CD4-positive, CD25-positive, alpha-beta regulatory T cell (primary cell): ENCODE measurements around the gene RAB37. TPM values are rescaled to one million over a fixed set of nuclear protein-coding genes. Genes with fewer than 3 reads are reported as not detected.

Experiments used
- ATAC-seq, 2 donors: fragments of 150-1000 bp; cut with Tn5 transposase; one replicate each; pipeline ENCODE4 v1.10.0; 2021; ENCODE audit warnings: low read depth in 2 of 2, moderate number of reproducible peaks in 2 of 2, moderate library complexity in 1 of 2
- DNase-seq, 3 donors: peaks; one replicate each; pipeline versions ENCODE4 v3.0.0 to v3.0.0-alpha.2; 2012 to 2022; ENCODE audit warnings: mixed read lengths in 1 of 3
- H3K27ac ChIP-seq: one replicate; pipeline ENCODE4 v1.7.0; 2013; ENCODE audit warnings: mild to moderate bottlenecking, low read length; ENCODE audit not compliant: insufficient read depth, poor library complexity, severe bottlenecking
- H3K27me3 ChIP-seq: one replicate; pipeline ENCODE4 v1.7.0; 2013; ENCODE audit warnings: low read length; ENCODE audit not compliant: control insufficient read depth, insufficient read depth
- H3K36me3 ChIP-seq: one replicate; pipeline ENCODE4 v1.7.0; 2013; ENCODE audit warnings: mild to moderate bottlenecking, low read length, moderate library complexity; ENCODE audit not compliant: control insufficient read depth, insufficient read depth
- H3K4me1 ChIP-seq: 2 replicates; pipeline ENCODE4 v1.7.0; 2013; ENCODE audit warnings: mild to moderate bottlenecking, low read length; ENCODE audit not compliant: insufficient read depth, control insufficient read depth, poor library complexity, severe bottlenecking
- H3K4me3 ChIP-seq: one replicate; pipeline ENCODE4 v1.7.0; 2013; ENCODE audit warnings: low read depth, mild to moderate bottlenecking, low read length, moderate library complexity
- H3K9me3 ChIP-seq, 2 experiments: 1 replicate in 1 of 2; 2 replicates in 1 of 2; pipeline ENCODE4 v1.7.0; 2013; ENCODE audit warnings: low read length in 2 of 2, mild to moderate bottlenecking in 1 of 2, moderate library complexity in 1 of 2; ENCODE audit not compliant: control insufficient read depth in 2 of 2
- H3K27ac Mint-ChIP-seq, 3 donors: one replicate each; pipeline ENCODE4 v1.8.0; 2020 to 2022; ENCODE audit warnings: mild to moderate bottlenecking in 3 of 3, mixed read lengths in 3 of 3, moderate library complexity in 2 of 3
- H3K27me3 Mint-ChIP-seq: one replicate; pipeline ENCODE4 v1.8.0; 2022; ENCODE audit warnings: mild to moderate bottlenecking, mixed read lengths
- H3K36me3 Mint-ChIP-seq: one replicate; pipeline ENCODE4 v1.8.0; 2020; ENCODE audit warnings: mixed read lengths
- H3K4me1 Mint-ChIP-seq, 4 donors: one replicate each; pipeline ENCODE4 v1.8.0; 2020 to 2022; ENCODE audit warnings: mixed read lengths in 4 of 4, mild to moderate bottlenecking in 1 of 4
- H3K4me3 Mint-ChIP-seq, 4 donors: one replicate each; pipeline ENCODE4 v1.8.0; 2020 to 2022; ENCODE audit warnings: mild to moderate bottlenecking in 4 of 4, mixed read lengths in 4 of 4, moderate library complexity in 3 of 4
- H3K9me3 Mint-ChIP-seq, 7 donors: one replicate each; pipeline ENCODE4 v1.8.0; 2020 to 2022; ENCODE audit warnings: mixed read lengths in 7 of 7, mild to moderate bottlenecking in 3 of 7, moderate library complexity in 2 of 7
- polyA plus RNA-seq, 4 donors: library from polyadenylated mRNA; unstranded; fragments of 300-500 nt; fragmentation: Illumina TruSeq; gene quantifications; one replicate each; pipeline ENCODE4 v1.2.3, GENCODE V29; 2021
- total RNA-seq: library from RNA; stranded (reverse); gene quantifications from one replicate; pipeline ENCODE4 v1.2.3, GENCODE V29; 2022

The RAB37 gene
- total and polyA plus RNA-seq, 5 donors from 2014 or later = 75.6 to 159 (median 89.3) TPM

DNA sequence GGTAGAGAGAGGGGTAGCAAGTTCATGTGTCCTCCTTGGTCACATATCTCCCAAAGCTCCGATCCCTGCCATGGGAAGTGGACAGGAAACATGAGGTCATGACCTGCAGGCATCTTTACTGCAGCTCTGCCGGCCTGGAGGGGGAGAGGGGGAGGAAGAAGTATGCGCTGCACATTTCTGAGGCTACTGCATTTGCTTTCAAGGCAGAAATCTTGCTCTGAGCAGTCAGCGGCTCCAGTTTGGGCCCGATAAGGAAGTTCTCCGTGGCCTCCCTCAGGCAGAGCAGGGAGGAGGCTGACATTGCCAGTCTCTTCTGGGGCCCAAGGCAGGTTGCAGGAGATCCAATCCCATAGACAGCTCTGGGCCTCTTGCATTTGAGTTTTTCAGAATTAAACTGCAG, 9.9 kb downstream of the RAB37 start:
- Histone ChIP-seq H3K36me3 (peaks cover 4% of the 10 kb centered on the region), H3K9me3 (no peaks in the 10 kb centered on the region), H3K27ac (peak overlapping the region; percentile 76), H3K4me1 (peaks cover 77% of the 10 kb centered on the region), H3K4me3 (peak overlapping the region; percentile 45), H3K27me3 (no peaks in the 10 kb centered on the region)
- Mint-ChIP-seq H3K9me3 (peaks cover 0 to 2% (median 0%) of the 10 kb centered on the region in 7 donors), H3K27me3 (no peaks in the 10 kb centered on the region), H3K4me3 (peak overlapping the region; percentile 79 to 91 (median 81)), H3K36me3 (peaks cover 14% of the 10 kb centered on the region), H3K27ac (peak overlapping the region; percentile 67 to 92 (median 84)), H3K4me1 (peaks cover 8 to 69% (median 43%) of the 10 kb centered on the region in 4 donors)
- ATAC-seq = no peak
- DNase-seq = no peak

- peak overlapping the region; percentile 76 for H3K27ac ChIP-seq
- no peaks in the 10 kb centered on the region for H3K9me3 ChIP-seq
- DNase-seq = no peak
- peaks cover 10 to 69% (median 45%) of the 10 kb centered on the region in 4 donors for H3K4me1 Mint-ChIP-seq
- H3K27ac Mint-ChIP-seq = no peak overlapping the region
- peaks cover 0 to 2% (median 0%) of the 10 kb centered on the region in 7 donors for H3K9me3 Mint-ChIP-seq
- H3K27me3 ChIP-seq = no peaks in the 10 kb centered on the region
- peaks cover 11% of the 10 kb centered on the region for H3K36me3 ChIP-seq
- H3K4me3 Mint-ChIP-seq = peak overlapping the region; percentile 81 to 98 (median 86)
- H3K36me3 Mint-ChIP-seq = peaks cover 23% of the 10 kb centered on the region
- H3K4me3 ChIP-seq = no peak overlapping the region
- ATAC-seq = no peak
- H3K4me1 ChIP-seq = peaks cover 77% of the 10 kb centered on the region
- no peaks in the 10 kb centered on the region for H3K27me3 Mint-ChIP-seq
These were observed 11.1 kb downstream of the RAB37 start for GRCh38 chr17:74748279-74748528.

DNA sequence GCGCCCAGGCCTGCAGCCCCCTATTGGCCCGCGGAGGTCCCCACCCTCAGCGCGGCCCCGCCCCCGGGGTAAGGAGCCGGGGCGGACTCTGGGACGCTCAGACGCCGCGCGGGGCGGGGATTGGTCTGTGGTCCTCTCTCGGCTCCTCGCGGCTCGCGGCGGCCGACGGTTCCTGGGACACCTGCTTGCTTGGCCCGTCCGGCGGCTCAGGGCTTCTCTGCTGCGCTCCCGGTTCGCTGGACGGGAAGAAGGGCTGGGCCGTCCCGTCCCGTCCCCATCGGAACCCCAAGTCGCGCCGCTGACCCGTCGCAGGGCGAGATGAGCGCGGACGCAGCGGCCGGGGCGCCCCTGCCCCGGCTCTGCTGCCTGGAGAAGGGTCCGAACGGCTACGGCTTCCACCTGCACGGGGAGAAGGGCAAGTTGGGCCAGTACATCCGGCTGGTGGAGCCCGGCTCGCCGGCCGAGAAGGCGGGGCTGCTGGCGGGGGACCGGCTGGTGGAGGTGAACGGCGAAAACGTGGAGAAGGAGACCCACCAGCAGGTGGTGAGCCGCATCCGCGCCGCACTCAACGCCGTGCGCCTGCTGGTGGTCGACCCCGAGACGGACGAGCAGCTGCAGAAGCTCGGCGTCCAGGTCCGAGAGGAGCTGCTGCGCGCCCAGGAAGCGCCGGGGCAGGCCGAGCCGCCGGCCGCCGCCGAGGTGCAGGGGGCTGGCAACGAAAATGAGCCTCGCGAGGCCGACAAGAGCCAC, 11.6 kb downstream of the RAB37 start, which contains the start of gene NHERF1:
NHERF1 (plus strand) TSS at position 100 of the 750 bp plus-strand sequence; CDS start at position 319, 219 bp downstream.
- Mint-ChIP-seq H3K4me3 (peak within 1 kb of the TSS; percentile 91 to 99 (median 98)), H3K27ac (peak within 1 kb of the TSS; percentile 82 to 98 (median 96)), H3K4me1 (peaks cover 8 to 69% (median 45%) of the 10 kb centered on the region in 4 donors), H3K9me3 (peaks cover 0 to 2% (median 0%) of the 10 kb centered on the region in 7 donors), H3K36me3 (peaks cover 26% of the 10 kb centered on the region), H3K27me3 (no peaks in the 10 kb centered on the region)
- Histone ChIP-seq H3K9me3 (no peaks in the 10 kb centered on the region), H3K27me3 (no peaks in the 10 kb centered on the region), H3K36me3 (peaks cover 11% of the 10 kb centered on the region), H3K4me1 (peaks cover 77% of the 10 kb centered on the region), H3K27ac (peak within 1 kb of the TSS; percentile 76), H3K4me3 (peak within 1 kb of the TSS; percentile 86)
- ATAC-seq = peak; percentile 87 to 88
- peak; percentile 91 to 94 (median 93) for DNase-seq

GRCh38 chr17:74749279-74750038, 12.4 kb downstream of the RAB37 start:
- Mint-ChIP-seq H3K27me3 (no peaks in the 10 kb centered on the region), H3K9me3 (peaks cover 0 to 2% (median 0%) of the 10 kb centered on the region in 7 donors), H3K4me1 (peaks cover 6 to 69% (median 41%) of the 10 kb centered on the region in 4 donors), H3K36me3 (peaks cover 26% of the 10 kb centered on the region), H3K4me3 (peak overlapping the region; percentile 91 to 99 (median 98)), H3K27ac (peak overlapping the region; percentile 82 to 98 (median 96))
- H3K4me1 ChIP-seq = peaks cover 77% of the 10 kb centered on the region
- peaks cover 11% of the 10 kb centered on the region for H3K36me3 ChIP-seq
- H3K4me3 ChIP-seq = peak overlapping the region; percentile 86
- H3K9me3 ChIP-seq = no peaks in the 10 kb centered on the region
- H3K27ac ChIP-seq = peak overlapping the region; percentile 76
- DNase-seq (peak; percentile 23 to 71 (median 48)), ATAC-seq (peak; percentile 6 to 7)
- H3K27me3 ChIP-seq = no peaks in the 10 kb centered on the region

- Mint-ChIP-seq H3K4me3 (peak overlapping the region; percentile 91 to 99 (median 98)), H3K9me3 (peaks cover 0 to 2% (median 0%) of the 10 kb centered on the region in 7 donors), H3K27me3 (no peaks in the 10 kb centered on the region), H3K4me1 (peaks cover 6 to 69% (median 41%) of the 10 kb centered on the region in 4 donors), H3K27ac (peak overlapping the region; percentile 82 to 98 (median 96)), H3K36me3 (peaks cover 29% of the 10 kb centered on the region)
- Histone ChIP-seq H3K4me3 (peak overlapping the region; percentile 86), H3K36me3 (peaks cover 11% of the 10 kb centered on the region), H3K4me1 (peaks cover 77% of the 10 kb centered on the region), H3K9me3 (no peaks in the 10 kb centered on the region), H3K27ac (peak overlapping the region; percentile 76), H3K27me3 (no peaks in the 10 kb centered on the region)
- ATAC-seq (no peak), DNase-seq (no peak)
These were observed 12.9 kb downstream of the RAB37 start for GRCh38 chr17:74750039-74750326.

GRCh38 chr17:74750327-74751069, 13.4 kb downstream of the RAB37 start:
- Mint-ChIP-seq H3K9me3 (peaks cover 0 to 2% (median 0%) of the 10 kb centered on the region in 7 donors), H3K27me3 (no peaks in the 10 kb centered on the region), H3K27ac (peak overlapping the region; percentile 96 to 99 (median 98)), H3K36me3 (peaks cover 33% of the 10 kb centered on the region), H3K4me3 (peak overlapping the region; percentile 91 to 99 (median 98)), H3K4me1 (peaks cover 6 to 74% (median 45%) of the 10 kb centered on the region in 4 donors)
- no peaks in the 10 kb centered on the region for H3K27me3 ChIP-seq
- ATAC-seq = no peak
- H3K36me3 ChIP-seq = peaks cover 11% of the 10 kb centered on the region
- no peaks in the 10 kb centered on the region for H3K9me3 ChIP-seq
- H3K27ac ChIP-seq = peak overlapping the region; percentile 76
- no peak for DNase-seq
- peaks cover 77% of the 10 kb centered on the region for H3K4me1 ChIP-seq
- peak overlapping the region; percentile 86 for H3K4me3 ChIP-seq

GRCh38 chr17:74752415-74752814, 15.4 kb downstream of the RAB37 start:
- Histone ChIP-seq H3K4me3 (peak overlapping the region; percentile 86), H3K27ac (peak overlapping the region; percentile 47)

More at GRCh38 chr17:74752415-74752814, 15.4 kb downstream of the RAB37 start:
- Mint-ChIP-seq H3K9me3 (peaks cover 0 to 2% (median 0%) of the 10 kb centered on the region in 7 donors), H3K36me3 (peaks cover 33% of the 10 kb centered on the region), H3K4me3 (peak overlapping the region; percentile 91 to 99 (median 98)), H3K4me1 (peaks cover 10 to 72% (median 45%) of the 10 kb centered on the region in 4 donors), H3K27ac (peak overlapping the region; percentile 95 to 99 (median 98)), H3K27me3 (no peaks in the 10 kb centered on the region)
- H3K27me3 ChIP-seq = no peaks in the 10 kb centered on the region
- ATAC-seq (no peak), DNase-seq (no peak)
- peaks cover 80% of the 10 kb centered on the region for H3K4me1 ChIP-seq
- peaks cover 11% of the 10 kb centered on the region for H3K36me3 ChIP-seq
- no peaks in the 10 kb centered on the region for H3K9me3 ChIP-seq
